Natural killer cell (primary cell): ENCODE measurements around the gene ZNF536. TPM values are rescaled to one million over a fixed set of nuclear protein-coding genes. Genes with fewer than 3 reads are reported as not detected.

Source experiments
- ATAC-seq, 3 donors: fragments of 150-1000 bp in 2 of 3; fragments of 200-7000 bp in 1 of 3; cut with Tn5 transposase; 1 replicate in 1 of 3; 2 replicates in 2 of 3; pipeline ENCODE4 v1.10.0; 2021; ENCODE audit warnings: mild to moderate bottlenecking in 2 of 3, moderate library complexity in 2 of 3
- DNase-seq, 2 donors: peaks; one replicate each; pipeline versions ENCODE4 v3.0.0 to v3.0.0-alpha.2; 2013 to 2021; ENCODE audit warnings: mixed read lengths in 1 of 2
- H3K27ac ChIP-seq: one replicate; pipeline ENCODE4 v1.5.1; 2013; ENCODE audit warnings: mild to moderate bottlenecking, low read length
- H3K27me3 ChIP-seq: one replicate; pipeline ENCODE4 v1.6.1; 2013; ENCODE audit warnings: low read length; ENCODE audit not compliant: control insufficient read depth, insufficient read depth
- H3K36me3 ChIP-seq: one replicate; pipeline ENCODE4 v1.6.1; 2013; ENCODE audit warnings: low read length; ENCODE audit not compliant: control insufficient read depth, insufficient read depth
- H3K4me1 ChIP-seq: one replicate; pipeline ENCODE4 v1.6.1; 2013; ENCODE audit warnings: low read length; ENCODE audit not compliant: control insufficient read depth, insufficient read depth
- H3K4me3 ChIP-seq: one replicate; pipeline ENCODE4 v1.5.1; 2013; ENCODE audit warnings: low read length
- H3K9me3 ChIP-seq: one replicate; pipeline ENCODE4 v1.6.1; 2013; ENCODE audit warnings: low read length; ENCODE audit not compliant: control insufficient read depth, insufficient read depth
- H3K27ac Mint-ChIP-seq, 2 donors: one replicate each; pipeline ENCODE4 v1.8.0; 2022; ENCODE audit warnings: mild to moderate bottlenecking in 2 of 2, mixed read lengths in 2 of 2, moderate library complexity in 1 of 2
- H3K27me3 Mint-ChIP-seq, 2 donors: one replicate each; pipeline ENCODE4 v1.8.0; 2022; ENCODE audit warnings: low read depth in 2 of 2, mixed read lengths in 2 of 2
- H3K36me3 Mint-ChIP-seq: one replicate; pipeline ENCODE4 v1.8.0; 2022; ENCODE audit warnings: mixed read lengths
- H3K4me1 Mint-ChIP-seq, 2 donors: one replicate each; pipeline ENCODE4 v1.8.0; 2022; ENCODE audit warnings: mixed read lengths in 2 of 2
- H3K4me3 Mint-ChIP-seq: one replicate; pipeline ENCODE4 v1.8.0; 2022; ENCODE audit warnings: mild to moderate bottlenecking, moderate library complexity, mixed read lengths
- H3K9me3 Mint-ChIP-seq, 2 donors: one replicate each; pipeline ENCODE4 v1.8.0; 2022; ENCODE audit warnings: mixed read lengths in 2 of 2
- WGBS: methylation state at CpG from one replicate; pipeline ENCODE4 v1.1.7; 2013; ENCODE audit warnings: missing lambda C conversion rate; ENCODE audit not compliant: insufficient coverage; 5-methylcytosine and 5-hydroxymethylcytosine counted together
- intact Hi-C: fragments of 100-400 bp; cut with micrococcal nuclease; formaldehyde crosslinking; loops from one replicate; pipeline ENCODE4 v1.14.2; 2022
- total RNA-seq, 4 donors: library from RNA; stranded (reverse); fragments of 120-200 nt in 1 of 4; gene quantifications; one replicate each; pipeline versions ENCODE4 v1.2.3 to v1.2.4, GENCODE V29; 2013 to 2022
- TF ChIP-seq, protein P1 (sequence below): fragments of 200-600 bp; IDR thresholded peaks from one replicate; pipeline ENCODE4 v1.8.0; 2022; ENCODE audit warnings: antibody characterized with exemption

The ZNF536 gene
- total RNA-seq, 3 donors from 2014 or later (not counting 1 experiment from before 2014, with no cell fraction given): not detected

DNA sequence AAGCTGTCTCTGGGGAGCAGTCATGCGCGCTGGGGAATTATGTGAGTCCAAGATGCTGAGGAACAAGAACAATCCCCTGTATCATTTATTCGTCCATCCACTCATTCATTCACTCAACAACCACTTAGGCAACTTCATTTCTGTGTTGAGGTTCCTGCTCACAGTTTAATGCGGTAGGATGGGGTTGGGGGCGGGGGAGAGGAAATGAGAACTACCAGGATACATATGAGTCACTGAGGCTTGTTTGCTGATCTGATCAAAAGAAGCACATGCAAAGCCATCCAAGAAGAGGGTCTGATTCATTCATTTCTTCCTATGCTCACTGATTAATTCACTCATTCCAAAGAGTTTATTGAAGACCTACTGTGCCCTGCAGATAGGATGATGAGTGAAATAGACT lies 20.9 kb downstream of the ZNF536 start:
- H3K27me3 ChIP-seq: no peaks in the 10 kb centered on the region
- DNase-seq: no peak

DNA sequence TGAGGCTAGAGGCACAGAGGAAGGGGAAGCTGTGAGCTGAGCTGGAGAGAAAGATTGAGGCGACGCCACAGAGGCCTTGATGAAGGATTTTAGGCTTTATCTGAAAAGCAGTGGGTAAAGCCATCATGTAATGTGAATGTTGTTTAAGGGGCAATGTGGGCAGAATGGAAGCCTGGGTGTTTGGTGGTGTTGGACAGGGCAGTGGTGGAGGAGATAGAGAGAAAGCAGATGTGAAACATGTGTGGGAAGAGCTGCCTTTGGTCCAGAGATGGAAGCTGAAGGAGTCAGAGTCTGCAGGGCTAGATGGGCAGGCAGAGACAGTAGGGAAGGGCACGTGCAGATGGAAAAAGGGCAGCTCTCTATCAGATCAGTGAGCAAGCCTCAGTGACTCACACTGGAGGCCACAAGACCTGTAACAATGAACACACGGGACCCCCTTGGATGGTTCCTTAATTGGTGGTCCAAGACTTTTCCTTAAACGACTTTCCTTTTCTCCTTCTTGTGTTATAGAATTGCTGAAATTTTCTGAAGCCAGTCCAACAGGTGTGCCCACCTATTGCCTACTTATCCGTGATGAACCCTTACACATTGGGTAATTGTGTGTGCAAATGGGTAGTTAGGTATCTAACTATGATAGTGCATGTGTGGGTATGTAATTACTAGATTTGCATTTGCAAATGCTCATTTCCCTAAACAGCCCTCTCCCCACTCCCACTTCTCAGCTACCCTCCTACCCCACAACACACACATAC lies 21.7 kb downstream of the ZNF536 start:
- DNase-seq (no peak), ATAC-seq (no peak)
- no peaks in the 10 kb centered on the region for H3K36me3 Mint-ChIP-seq
- H3K27me3 ChIP-seq: no peaks in the 10 kb centered on the region
- no peak overlapping the region for H3K4me3 Mint-ChIP-seq
- H3K9me3 Mint-ChIP-seq: peaks cover 0 to under 1% of the 10 kb centered on the region in 2 donors
- H3K4me1 ChIP-seq: no peaks in the 10 kb centered on the region
- no peaks in the 10 kb centered on the region for H3K36me3 ChIP-seq
- H3K4me1 Mint-ChIP-seq: no peaks in the 10 kb centered on the region
- TF ChIP-seq, protein P1, sequence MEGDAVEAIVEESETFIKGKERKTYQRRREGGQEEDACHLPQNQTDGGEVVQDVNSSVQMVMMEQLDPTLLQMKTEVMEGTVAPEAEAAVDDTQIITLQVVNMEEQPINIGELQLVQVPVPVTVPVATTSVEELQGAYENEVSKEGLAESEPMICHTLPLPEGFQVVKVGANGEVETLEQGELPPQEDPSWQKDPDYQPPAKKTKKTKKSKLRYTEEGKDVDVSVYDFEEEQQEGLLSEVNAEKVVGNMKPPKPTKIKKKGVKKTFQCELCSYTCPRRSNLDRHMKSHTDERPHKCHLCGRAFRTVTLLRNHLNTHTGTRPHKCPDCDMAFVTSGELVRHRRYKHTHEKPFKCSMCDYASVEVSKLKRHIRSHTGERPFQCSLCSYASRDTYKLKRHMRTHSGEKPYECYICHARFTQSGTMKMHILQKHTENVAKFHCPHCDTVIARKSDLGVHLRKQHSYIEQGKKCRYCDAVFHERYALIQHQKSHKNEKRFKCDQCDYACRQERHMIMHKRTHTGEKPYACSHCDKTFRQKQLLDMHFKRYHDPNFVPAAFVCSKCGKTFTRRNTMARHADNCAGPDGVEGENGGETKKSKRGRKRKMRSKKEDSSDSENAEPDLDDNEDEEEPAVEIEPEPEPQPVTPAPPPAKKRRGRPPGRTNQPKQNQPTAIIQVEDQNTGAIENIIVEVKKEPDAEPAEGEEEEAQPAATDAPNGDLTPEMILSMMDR: no peak
- H3K27ac Mint-ChIP-seq: no peak overlapping the region
- H3K4me3 ChIP-seq: no peak overlapping the region
- H3K27ac ChIP-seq: no peak overlapping the region
- H3K9me3 ChIP-seq: no peaks in the 10 kb centered on the region
- 87% methylated on average over 5 of the region's 6 CpGs for WGBS
- intact Hi-C loops: no loop called here
- peaks cover 10 to 22% of the 10 kb centered on the region in 2 donors for H3K27me3 Mint-ChIP-seq

More for the DNA sequence above, 20.9 kb downstream of the ZNF536 start:
- intact Hi-C loops: no loop called here
- Histone ChIP-seq H3K9me3 (no peaks in the 10 kb centered on the region), H3K4me3 (no peak overlapping the region), H3K36me3 (no peaks in the 10 kb centered on the region), H3K4me1 (no peaks in the 10 kb centered on the region), H3K27ac (no peak overlapping the region)
- 56% methylated on average over 4 of the region's 5 CpGs for WGBS
- Mint-ChIP-seq H3K36me3 (no peaks in the 10 kb centered on the region), H3K4me1 (no peaks in the 10 kb centered on the region), H3K27me3 (peaks cover 10 to 22% of the 10 kb centered on the region in 2 donors), H3K27ac (no peak overlapping the region), H3K9me3 (no peaks in the 10 kb centered on the region), H3K4me3 (no peak overlapping the region)
- TF ChIP-seq, protein P1: no peak
- ATAC-seq: no peak

DNA sequence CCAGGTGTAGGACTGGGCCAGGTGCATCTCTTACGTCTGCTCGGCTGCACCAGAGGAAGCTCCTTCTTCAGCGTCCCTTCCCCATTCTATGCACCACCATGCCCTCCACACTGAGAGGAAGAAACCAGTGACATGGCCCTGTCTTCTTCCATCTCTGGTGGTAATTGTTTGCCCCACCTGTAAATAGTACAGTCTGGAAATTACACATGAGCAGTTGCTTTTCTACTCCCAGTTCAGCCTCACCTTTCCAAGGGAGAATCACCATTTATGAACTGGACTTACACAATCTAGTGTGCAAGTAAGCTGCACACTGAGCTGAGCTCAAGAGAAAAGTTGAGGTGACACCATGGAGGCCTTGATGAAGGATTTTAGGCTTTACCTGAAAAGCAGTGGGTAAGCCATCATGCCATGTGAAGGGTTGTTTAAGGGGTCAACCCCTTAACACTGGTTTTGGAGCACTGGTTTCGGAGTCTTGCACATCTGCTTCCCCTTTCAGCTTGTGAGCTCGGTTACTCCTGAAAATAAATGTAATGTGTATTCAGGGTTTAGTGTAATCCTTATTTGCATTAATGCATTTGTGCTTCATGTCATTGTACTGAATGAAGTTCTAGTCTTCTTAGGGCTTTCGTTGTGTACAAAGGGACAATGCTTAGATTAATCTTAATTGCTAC lies 22.4 kb downstream of the ZNF536 start:
- Histone ChIP-seq H3K4me3 (no peak overlapping the region), H3K27me3 (no peaks in the 10 kb centered on the region), H3K36me3 (no peaks in the 10 kb centered on the region), H3K27ac (no peak overlapping the region), H3K9me3 (no peaks in the 10 kb centered on the region), H3K4me1 (no peaks in the 10 kb centered on the region)
- H3K4me1 Mint-ChIP-seq: no peaks in the 10 kb centered on the region
- peaks cover 10 to 22% of the 10 kb centered on the region in 2 donors for H3K27me3 Mint-ChIP-seq
- DNase-seq (no peak), ATAC-seq (no peak)
- H3K9me3 Mint-ChIP-seq: peaks cover 0 to 2% of the 10 kb centered on the region in 2 donors
- 89% methylated on average over 5 of the region's 6 CpGs for WGBS
- no peak overlapping the region for H3K4me3 Mint-ChIP-seq
- H3K27ac Mint-ChIP-seq: no peak overlapping the region
- H3K36me3 Mint-ChIP-seq: no peaks in the 10 kb centered on the region
- intact Hi-C loops: no loop called here
- TF ChIP-seq, protein P1: no peak
